22Rv1 (cell line): ENCODE results near the gene SPINK2.

Experiments
- CTCF ChIP-seq: fragments of 450-650 bp; IDR thresholded peaks from 2 replicates; pipeline ENCODE4 v1.5.1; 2017; ENCODE audit warnings: mild to moderate bottlenecking
- ZFX ChIP-seq: fragments of 450-650 bp; IDR thresholded peaks from 2 replicates; pipeline ENCODE4 v1.6.1; 2017; ENCODE audit warnings: antibody characterized with exemption, borderline replicate concordance

- no peak for TF ChIP-seq CTCF
- TF ChIP-seq ZFX = no peak
These were observed 53.2 kb downstream of the SPINK2 start for GRCh38 chr4:56768316-56768715.
